Pancreas (tissue), 10 donors: ENCODE measurements around the gene PPM1H. TPM values are rescaled to one million over a fixed set of nuclear protein-coding genes. Genes with fewer than 3 reads are reported as not detected.

ENCODE experiments used
- ATAC-seq, 4 donors: fragments of 200-7000 bp; cut with Tn5 transposase; one replicate each; pipeline versions ENCODE4 v1.8.0 to v1.9.1; 2020; ENCODE audit warnings: mild to moderate bottlenecking in 4 of 4, moderate library complexity in 4 of 4
- DNase-seq, 6 donors: peaks; one replicate each; pipeline ENCODE4 v3.0.0-alpha.2; 2020
- FAIRE-seq: peaks from 2 replicates; lab custom pipeline; 2012; peaks lifted over from hg19 to GRCh38; lab: Jason Lieb, UNC
- H3K27ac ChIP-seq, 4 donors: fragments of 200-600 bp; sonication (generic); 1 replicate in 3 of 4; 2 replicates in 1 of 4; pipeline versions ENCODE4 v1.5.0 to v1.8.0; 2020
- H3K27me3 ChIP-seq, 4 donors: fragments of 200-600 bp; one replicate each; pipeline ENCODE4 v1.8.0; 2021
- H3K36me3 ChIP-seq, 3 donors: fragments of 200-600 bp; sonication (generic) in 1 of 3; one replicate each; pipeline versions ENCODE4 v1.5.0 to v1.8.0; 2020 to 2021
- H3K4me1 ChIP-seq, 3 donors: fragments of 200-600 bp; one replicate each; pipeline ENCODE4 v1.8.0; 2021
- H3K4me3 ChIP-seq, 4 donors: fragments of 200-600 bp; sonication (generic) in 2 of 4; one replicate each; pipeline versions ENCODE4 v1.5.0 to v1.8.0; 2020 to 2021
- H3K9me3 ChIP-seq, 4 donors: fragments of 200-600 bp; one replicate each; pipeline ENCODE4 v1.8.0; 2021
- CTCF ChIP-seq, 4 donors: fragments of 200-600 bp; sonication (generic) in 3 of 4; IDR thresholded peaks; one replicate each; pipeline versions ENCODE4 v1.5.0 to v1.8.0; 2021; ENCODE audit warnings: antibody characterized with exemption in 4 of 4
- WGBS, 2 donors: extraction: QIAGEN DNeasy Blood & Tissue Kit; methylation state at CpG; one replicate each; pipeline ENCODE4 v1.1.7; 2013; 5-methylcytosine and 5-hydroxymethylcytosine counted together
- intact Hi-C, 3 donors: fragments of 100-400 bp; cut with DNase I; formaldehyde crosslinking; loops; one replicate each; pipeline versions ENCODE4 v1.11.1 to v1.14.2; 2022
- polyA plus RNA-seq, 2 donors: library from polyadenylated mRNA; stranded (reverse); fragments of 200-250 nt; gene quantifications; one replicate each; pipeline ENCODE4 v1.2.3, GENCODE V29; 2013
- total RNA-seq, 6 donors: library from RNA; stranded (reverse); fragmentation: NEBNext Ultra II Directional in 4 of 6; extraction: Animal tissue kit (Norgen Biotek cat#: 25700) in 4 of 6; gene quantifications; one replicate each; pipeline versions ENCODE4 v1.2.1 to v1.2.4, GENCODE V29; 2021 to 2023
- donor health status: healthy with polysubstance abuse.
- donor health status: DM: no; HTN: no; CAD: no; lungs with moderate emphysema.
- donor health status: DM: no; HTN: no; CAD: no.
- donor health status: control.
- donor health status: control.
- donor health status: Bipolar disorder and iron deficiency.
- donor health status: DM: yes; HTN: yes; CAD: no.
- donor health status: DM: no; HTN: no; CAD: no.
- donor health status: DM: no; HTN: no; CAD: no.
- donor health status: DM: yes; HTN: yes; CAD: no.

PPM1H gene
- total and polyA plus RNA-seq, 8 donors, result 1.7 to 12.9 (median 5.8) TPM

DNA sequence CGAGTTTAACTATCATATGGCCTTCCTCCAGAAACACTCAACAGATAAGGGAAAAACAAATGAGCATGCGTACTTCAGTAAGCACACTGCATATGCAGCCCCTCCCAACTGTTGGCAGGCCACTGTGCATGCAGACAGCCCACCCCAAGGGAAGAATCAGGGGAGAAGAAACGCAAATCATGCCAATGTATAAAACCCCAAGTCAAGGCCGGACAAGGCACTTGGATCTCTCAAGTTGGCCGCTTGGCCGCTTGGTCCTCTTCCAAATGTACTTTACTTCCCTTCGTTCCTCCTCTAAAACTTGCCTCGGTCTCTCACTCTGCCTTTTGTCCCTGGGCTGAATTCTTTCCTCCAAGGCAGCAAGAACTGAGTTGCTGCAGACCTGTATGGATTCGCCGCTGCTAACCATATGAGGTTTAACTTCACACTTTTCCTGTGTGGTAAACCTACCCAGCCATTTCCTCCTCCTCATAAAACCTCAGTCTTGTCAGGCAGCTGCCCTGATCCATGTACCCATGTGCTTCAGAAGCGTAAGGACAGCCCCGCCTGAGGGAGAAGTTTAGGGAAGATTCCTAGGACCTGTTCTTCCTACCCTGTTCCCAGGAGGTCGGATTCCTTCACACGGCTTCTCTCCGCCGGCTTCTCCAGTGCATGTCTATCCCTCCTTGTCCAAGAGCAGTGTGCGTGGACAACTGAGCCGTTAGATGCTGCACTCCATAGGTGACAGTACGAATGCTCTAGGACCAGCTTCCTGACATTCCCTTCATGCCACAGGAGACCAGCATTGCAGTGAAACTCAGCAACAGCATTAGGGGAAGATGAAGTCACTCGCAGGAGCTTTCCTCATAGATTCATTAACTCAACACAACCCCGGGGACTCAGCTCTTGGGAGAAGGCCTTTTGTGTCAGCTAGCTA lies 280.4 kb downstream of the PPM1H start:
- FAIRE-seq, result no peak
- Histone ChIP-seq H3K27me3 (no peaks in the 10 kb centered on the region), H3K4me1 (no peaks in the 10 kb centered on the region), H3K9me3 (no peaks in the 10 kb centered on the region), H3K27ac (no peak overlapping the region), H3K36me3 (no peaks in the 10 kb centered on the region), H3K4me3 (no peak overlapping the region)
- no peak for DNase-seq
- no peak for TF ChIP-seq CTCF (IDR thresholded peaks at IDR 0.05)
- 90 to 92% methylated on average over 21 of the region's 21 CpGs for WGBS, 2 donors
- ATAC-seq, result no peak
- intact Hi-C loops, result no loop called here

- Histone ChIP-seq H3K9me3 (no peaks in the 10 kb centered on the region), H3K36me3 (no peaks in the 10 kb centered on the region), H3K4me1 (no peaks in the 10 kb centered on the region), H3K27me3 (no peaks in the 10 kb centered on the region), H3K27ac (no peak overlapping the region), H3K4me3 (no peak overlapping the region)
- no peak for ATAC-seq
- FAIRE-seq, result no peak
- no peak for DNase-seq
- WGBS, 2 donors, result 81 to 92% methylated on average over 6 of the region's 6 CpGs
- intact Hi-C loops, result no loop called here
- TF ChIP-seq CTCF (IDR thresholded peaks at IDR 0.05), result no peak
Measured at GRCh38 chr12:62653740-62654139, 281.2 kb downstream of the PPM1H start.

DNA sequence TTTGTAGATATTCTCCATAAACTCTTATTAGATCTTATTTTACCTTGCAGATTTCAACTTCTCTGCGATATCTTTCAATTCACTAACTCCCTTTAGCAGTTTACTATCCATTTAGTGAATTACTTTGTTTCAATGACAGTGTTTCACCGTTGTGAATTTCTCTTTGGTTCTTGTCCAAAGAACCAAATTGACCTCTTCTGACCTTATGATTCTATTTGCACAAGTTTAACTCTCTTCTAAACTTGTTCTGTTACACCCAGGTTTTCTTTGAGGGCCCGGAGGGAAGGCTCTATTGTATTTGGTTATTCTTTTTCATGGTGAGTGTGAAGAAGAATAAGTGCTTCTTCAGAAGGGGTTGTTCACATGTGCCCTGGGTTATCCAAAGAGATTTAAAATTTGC lies 281.6 kb downstream of the PPM1H start:
- Histone ChIP-seq H3K36me3 (no peaks in the 10 kb centered on the region), H3K4me1 (no peaks in the 10 kb centered on the region), H3K27me3 (no peaks in the 10 kb centered on the region), H3K4me3 (no peak overlapping the region), H3K27ac (no peak overlapping the region), H3K9me3 (no peaks in the 10 kb centered on the region)
- DNase-seq (no peak), FAIRE-seq (no peak), ATAC-seq (no peak)
- intact Hi-C loops, result no loop called here
- no peak for TF ChIP-seq CTCF (IDR thresholded peaks at IDR 0.05)
- WGBS, 2 donors, result 62 to 63% methylated on average over 3 of the region's 3 CpGs

DNA sequence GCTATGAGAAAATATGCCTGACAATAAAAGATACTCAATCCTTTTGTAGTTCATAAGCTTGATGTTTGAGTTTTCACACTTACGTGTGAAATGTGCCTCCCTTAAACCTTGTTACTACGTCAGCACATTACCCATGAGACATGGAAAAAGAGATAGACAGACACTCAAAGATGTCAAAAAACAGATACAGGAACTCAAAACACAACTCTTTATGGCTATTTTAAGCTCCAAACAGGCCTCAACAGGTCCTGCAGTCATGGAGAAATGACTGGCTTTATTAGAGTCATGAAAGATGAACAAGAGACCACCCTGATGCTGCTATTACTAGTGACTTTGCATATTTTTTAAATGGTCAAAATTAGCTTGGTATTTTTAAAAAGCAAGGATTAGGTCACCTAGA lies 283.8 kb downstream of the PPM1H start:
- 91 to 97% methylated on average over 2 of the region's 2 CpGs for WGBS, 2 donors
- FAIRE-seq (no peak), ATAC-seq (no peak), DNase-seq (no peak)
- H3K4me3 ChIP-seq, result no peak overlapping the region
- H3K4me1 ChIP-seq, result no peaks in the 10 kb centered on the region
- intact Hi-C loops, result no loop called here
- no peak overlapping the region for H3K27ac ChIP-seq
- no peaks in the 10 kb centered on the region for H3K27me3 ChIP-seq
- no peak for TF ChIP-seq CTCF (IDR thresholded peaks at IDR 0.05)
- H3K9me3 ChIP-seq, result no peaks in the 10 kb centered on the region
- no peaks in the 10 kb centered on the region for H3K36me3 ChIP-seq
